ENCODE measurements around the gene SLC18A3. TPM values are rescaled to one million over a fixed set of nuclear protein-coding genes. Genes with fewer than 3 reads are reported as not detected.

The SLC18A3 gene
- total RNA-seq, 1 donor from 2014 or later, result not detected

DNA sequence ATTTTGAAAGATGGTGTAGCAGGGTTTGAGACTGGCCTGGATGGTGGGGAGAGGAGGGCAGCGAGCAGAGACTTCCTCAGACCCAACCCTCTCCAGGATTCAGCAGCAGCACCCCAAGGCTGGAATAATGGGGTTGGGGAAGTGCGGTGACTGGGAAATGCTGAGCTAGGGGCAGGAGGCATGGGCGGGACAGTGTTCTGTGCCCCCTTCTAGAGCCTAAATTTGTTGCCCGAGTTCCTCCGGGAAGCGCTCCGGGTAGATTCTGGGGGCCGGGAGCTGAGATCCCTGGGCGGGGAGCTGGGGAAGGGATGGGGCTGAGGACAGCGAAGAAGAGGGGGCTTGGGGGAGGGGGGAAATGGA is 3.8 kb downstream of the SLC18A3 start, which contains the start of gene CHAT:
CHAT (plus strand) TSS at position 156 of the 360 bp plus-strand sequence; CDS start at position 309, 153 bp downstream.
- Histone ChIP-seq H3K4me3 (ENCODE audit: low read depth, low read length) (no peak within 1 kb of the TSS), H3K36me3 (ENCODE audit: control insufficient read depth, insufficient read depth, low read length) (no peaks in the 10 kb centered on the region), H3K27me3 (ENCODE audit: control insufficient read depth, insufficient read depth, low read length) (peaks cover 85% of the 10 kb centered on the region)
- DNase-seq (ENCODE audit: low read depth), result no peak
- TF ChIP-seq, protein P1, sequence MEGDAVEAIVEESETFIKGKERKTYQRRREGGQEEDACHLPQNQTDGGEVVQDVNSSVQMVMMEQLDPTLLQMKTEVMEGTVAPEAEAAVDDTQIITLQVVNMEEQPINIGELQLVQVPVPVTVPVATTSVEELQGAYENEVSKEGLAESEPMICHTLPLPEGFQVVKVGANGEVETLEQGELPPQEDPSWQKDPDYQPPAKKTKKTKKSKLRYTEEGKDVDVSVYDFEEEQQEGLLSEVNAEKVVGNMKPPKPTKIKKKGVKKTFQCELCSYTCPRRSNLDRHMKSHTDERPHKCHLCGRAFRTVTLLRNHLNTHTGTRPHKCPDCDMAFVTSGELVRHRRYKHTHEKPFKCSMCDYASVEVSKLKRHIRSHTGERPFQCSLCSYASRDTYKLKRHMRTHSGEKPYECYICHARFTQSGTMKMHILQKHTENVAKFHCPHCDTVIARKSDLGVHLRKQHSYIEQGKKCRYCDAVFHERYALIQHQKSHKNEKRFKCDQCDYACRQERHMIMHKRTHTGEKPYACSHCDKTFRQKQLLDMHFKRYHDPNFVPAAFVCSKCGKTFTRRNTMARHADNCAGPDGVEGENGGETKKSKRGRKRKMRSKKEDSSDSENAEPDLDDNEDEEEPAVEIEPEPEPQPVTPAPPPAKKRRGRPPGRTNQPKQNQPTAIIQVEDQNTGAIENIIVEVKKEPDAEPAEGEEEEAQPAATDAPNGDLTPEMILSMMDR (IDR thresholded peaks at IDR 0.05; ENCODE audit: insufficient read depth, low read length, poor library complexity, severe bottlenecking), result no peak

- TF ChIP-seq, protein P1 (IDR thresholded peaks at IDR 0.05; ENCODE audit: insufficient read depth, low read length, poor library complexity, severe bottlenecking), result no peak
- H3K4me3 ChIP-seq (ENCODE audit: low read depth, low read length), result no peak overlapping the region
- no peak for DNase-seq (ENCODE audit: low read depth)
- H3K27me3 ChIP-seq (ENCODE audit: control insufficient read depth, insufficient read depth, low read length), result peaks cover 80% of the 10 kb centered on the region
- no peaks in the 10 kb centered on the region for H3K36me3 ChIP-seq (ENCODE audit: control insufficient read depth, insufficient read depth, low read length)
Measured at GRCh38 chr10:49614242-49615198, 4.4 kb downstream of the SLC18A3 start.

GRCh38 chr10:49615213-49615612 is 5.1 kb downstream of the SLC18A3 start:
- TF ChIP-seq, protein P1 (IDR thresholded peaks at IDR 0.05; ENCODE audit: insufficient read depth, low read length, poor library complexity, severe bottlenecking), result no peak
- peaks cover 76% of the 10 kb centered on the region for H3K27me3 ChIP-seq (ENCODE audit: control insufficient read depth, insufficient read depth, low read length)
- no peaks in the 10 kb centered on the region for H3K36me3 ChIP-seq (ENCODE audit: control insufficient read depth, insufficient read depth, low read length)
- no peak overlapping the region for H3K4me3 ChIP-seq (ENCODE audit: low read depth, low read length)
- DNase-seq (ENCODE audit: low read depth), result no peak

DNA sequence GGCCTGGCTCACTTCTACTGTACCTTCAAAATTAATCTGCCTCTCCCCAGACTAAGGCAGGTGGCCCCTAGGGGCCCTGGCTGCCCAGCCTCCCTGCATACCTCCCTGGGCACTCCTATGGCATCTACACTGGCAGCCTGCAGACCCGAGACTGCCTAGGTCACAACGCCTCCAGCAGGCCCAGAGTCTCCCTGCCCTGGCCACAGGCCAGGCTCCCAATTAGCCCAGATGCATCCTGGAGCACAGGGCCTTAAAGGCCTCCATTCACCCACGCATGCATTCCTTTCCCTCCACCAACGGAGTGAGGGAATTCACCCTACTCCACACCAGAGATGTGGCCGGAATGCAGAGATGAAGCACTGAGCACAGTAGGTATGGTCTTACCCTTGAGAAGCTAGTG is 5.6 kb downstream of the SLC18A3 start:
- TF ChIP-seq, protein P1 (IDR thresholded peaks at IDR 0.05; ENCODE audit: insufficient read depth, low read length, poor library complexity, severe bottlenecking), result no peak
- no peak overlapping the region for H3K4me3 ChIP-seq (ENCODE audit: low read depth, low read length)
- H3K27me3 ChIP-seq (ENCODE audit: control insufficient read depth, insufficient read depth, low read length), result peaks cover 72% of the 10 kb centered on the region
- H3K36me3 ChIP-seq (ENCODE audit: control insufficient read depth, insufficient read depth, low read length), result no peaks in the 10 kb centered on the region
- DNase-seq (ENCODE audit: low read depth), result no peak

DNA sequence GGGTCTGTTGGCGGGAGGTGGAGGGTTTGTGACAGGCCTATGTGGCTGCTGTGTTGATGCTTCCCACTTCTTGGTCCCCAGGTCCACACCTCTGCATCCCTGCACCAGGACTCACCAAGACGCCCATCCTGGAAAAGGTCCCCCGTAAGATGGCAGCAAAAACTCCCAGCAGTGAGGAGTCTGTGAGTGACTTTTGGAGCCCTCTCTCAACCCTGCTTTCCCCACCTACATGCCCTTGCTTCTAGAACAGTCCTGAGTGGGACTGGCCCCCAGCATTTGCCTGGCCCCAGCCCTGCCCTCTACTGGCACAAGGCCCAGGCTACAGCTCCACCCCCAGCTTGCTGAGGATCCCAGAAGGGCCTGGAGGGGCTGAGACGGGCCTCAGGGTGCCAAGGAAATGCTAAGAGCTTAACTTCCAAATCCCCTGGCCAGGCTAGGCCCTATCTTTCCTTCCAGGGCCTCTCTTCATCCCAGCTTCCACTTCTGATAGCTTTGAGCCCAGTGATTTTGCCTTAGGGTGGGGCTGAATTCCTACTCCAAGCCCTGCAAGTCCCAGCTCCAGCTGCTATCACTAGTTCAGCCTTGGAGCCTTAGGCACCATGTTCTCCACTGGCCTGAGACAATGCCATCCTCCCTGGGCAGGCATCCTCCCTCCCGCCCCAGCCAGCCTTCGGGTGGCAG is 6.5 kb downstream of the SLC18A3 start:
- H3K27me3 ChIP-seq (ENCODE audit: control insufficient read depth, insufficient read depth, low read length), result peaks cover 65% of the 10 kb centered on the region
- no peak for DNase-seq (ENCODE audit: low read depth)
- TF ChIP-seq, protein P1 (IDR thresholded peaks at IDR 0.05; ENCODE audit: insufficient read depth, low read length, poor library complexity, severe bottlenecking), result no peak

More for the DNA sequence above, 6.5 kb downstream of the SLC18A3 start:
- H3K4me3 ChIP-seq (ENCODE audit: low read depth, low read length), result no peak overlapping the region
- no peaks in the 10 kb centered on the region for H3K36me3 ChIP-seq (ENCODE audit: control insufficient read depth, insufficient read depth, low read length)
